SW480 (cell line): Measurements from ENCODE around the gene MTSS2.
"Not testable (repeated sequence)": the region's sequence is repeated elsewhere in the genome, so short reads cannot be mapped to it uniquely, and the experiment has no call there.

Source experiments
- DNase-seq: peaks from one replicate; pipeline ENCODE4 v3.0.0-alpha.2; 2016; ENCODE audit warnings: low spot score

MTSS2 gene

GRCh38 chr16:70653809-70654771, 31.8 kb downstream of the MTSS2 start:
- peak; percentile 61 for DNase-seq

GRCh38 chr16:70653406-70653805, 32.4 kb downstream of the MTSS2 start:
- no peak for DNase-seq

- DNase-seq: no peak
These were observed 33.5 kb downstream of the MTSS2 start for GRCh38 chr16:70652322-70652721.

- no peak for DNase-seq
These were observed 34.3 kb downstream of the MTSS2 start for GRCh38 chr16:70651524-70651923.

GRCh38 chr16:70650216-70650615, 35.6 kb downstream of the MTSS2 start:
- DNase-seq: no peak

- no peak for DNase-seq
These were observed 36.6 kb downstream of the MTSS2 start for GRCh38 chr16:70649300-70649699.

- DNase-seq: no peak
These were observed 37.2 kb downstream of the MTSS2 start for GRCh38 chr16:70648606-70649005.

GRCh38 chr16:70647441-70648359, 38.2 kb downstream of the MTSS2 start:
- DNase-seq: no peak

GRCh38 chr16:70646260-70647241, 39.3 kb downstream of the MTSS2 start, which contains the start of gene IL34:
TSS of gene IL34 (plus strand) at chr16:70646559. CDS start at chr16:70646948, 389 bp downstream.
- no peak for DNase-seq

- DNase-seq: peak; percentile 47
These were observed 40.9 kb downstream of the MTSS2 start for GRCh38 chr16:70644763-70645597.

- DNase-seq: not testable (repeated sequence)
These were observed 42.6 kb downstream of the MTSS2 start for GRCh38 chr16:70643264-70643663.

GRCh38 chr16:70642633-70643032, 43.2 kb downstream of the MTSS2 start:
- DNase-seq: no peak

GRCh38 chr16:70638814-70639792, 46.8 kb downstream of the MTSS2 start:
- no peak for DNase-seq
